Measurements from ENCODE around the gene ARFIP2. TPM values are rescaled to one million over a fixed set of nuclear protein-coding genes. Genes with fewer than 3 reads are reported as not detected.

Gene ARFIP2
- total and polyA plus RNA-seq, 4 donors = 16.2 to 42.0 (median 23.8) TPM

GRCh38 chr11:6442441-6442840, 38.7 kb downstream of the ARFIP2 start:
- H3K27ac ChIP-seq (ENCODE audit: low read depth in 1 of 2, low read length in 2 of 2) = peak overlapping the region; percentile 83 to 89
- DNase-seq (ENCODE audit: low spot score) = no peak

More at GRCh38 chr11:6442441-6442840, 38.7 kb downstream of the ARFIP2 start:
- peak overlapping the region; percentile 28 to 75 (median 40) for H3K4me3 ChIP-seq (ENCODE audit: low read depth in 1 of 3, low read length in 3 of 3)
- H3K9ac ChIP-seq (ENCODE audit: low read depth in 1 of 2, low read length in 2 of 2) = peak overlapping the region in 1 of 2 donors; percentile 31
- TF ChIP-seq ZBTB33 (IDR thresholded peaks at IDR 0.05) (no peak), YY1 (IDR thresholded peaks at IDR 0.05) (peak; percentile 7), ATF3 (IDR thresholded peaks at IDR 0.05) (no peak), FOXA1 (IDR thresholded peaks at IDR 0.05) (no peak), JUND (IDR thresholded peaks at IDR 0.05) (no peak), REST (IDR thresholded peaks at IDR 0.05) (no peak), RAD21 (IDR thresholded peaks at IDR 0.05) (no peak), TAF1 (conservative IDR thresholded peaks at IDR 0.05) (peak; percentile 33), CTCF (IDR thresholded peaks at IDR 0.05; ENCODE audit: low read depth, low read length, missing input control) (no peak), NR2F2 (IDR thresholded peaks at IDR 0.05) (no peak), GABPA (IDR thresholded peaks at IDR 0.05 in 1 of 2, conservative IDR thresholded peaks at IDR 0.05 in 1 of 2) (no peak), MAX (IDR thresholded peaks at IDR 0.05) (no peak), SP1 (IDR thresholded peaks at IDR 0.05) (peak; percentile 36), FOXA2 (IDR thresholded peaks at IDR 0.05) (no peak), HNF4G (IDR thresholded peaks at IDR 0.05) (no peak), HNF4A (conservative IDR thresholded peaks at IDR 0.05) (peak in 1 of 2 donors; percentile 45), EGR1 (IDR thresholded peaks at IDR 0.05; ENCODE audit: low read depth in 2 of 2) (no peak), RXRA (IDR thresholded peaks at IDR 0.05) (peak; percentile 51 to 68)
- H3K36me3 ChIP-seq (ENCODE audit: control insufficient read depth in 4 of 4, insufficient read depth in 3 of 4, low read depth in 1 of 4, low read length in 3 of 4) = peaks cover 3 to 13% (median 6%) of the 10 kb centered on the region in 4 donors
- H3K9me3 ChIP-seq (ENCODE audit: control insufficient read depth in 4 of 4, low read length in 3 of 4) = no peaks in the 10 kb centered on the region
- WGBS = 44% methylated on average over 4 of the region's 4 CpGs
- H3K27me3 ChIP-seq (ENCODE audit: control insufficient read depth in 4 of 4, insufficient read depth in 4 of 4, low read length in 3 of 4) = no peaks in the 10 kb centered on the region
- H3K4me1 ChIP-seq (ENCODE audit: control insufficient read depth in 4 of 4, insufficient read depth in 4 of 4, low read length in 3 of 4) = peaks cover 2 to 46% (median 27%) of the 10 kb centered on the region in 4 donors
